Osteocyte (in vitro differentiated cells): Measurements from ENCODE around the gene ANKRD13C. TPM values are rescaled to one million over a fixed set of nuclear protein-coding genes. Genes with fewer than 3 reads are reported as not detected.
"Not testable (repeated sequence)": the region's sequence is repeated elsewhere in the genome, so short reads cannot be mapped to it uniquely, and the experiment has no call there.

Experiments used
- DNase-seq: peaks from one replicate; pipeline ENCODE4 v3.0.0; 2021; ENCODE audit warnings: mixed read lengths; ENCODE audit not compliant: unreplicated experiment; ENCODE audit errors: extremely low spot score
- H3K27ac Mint-ChIP-seq: one replicate; pipeline ENCODE4 v1.8.0; 2021; ENCODE audit warnings: mild to moderate bottlenecking, mixed read lengths; ENCODE audit not compliant: unreplicated experiment
- H3K27me3 Mint-ChIP-seq: one replicate; pipeline ENCODE4 v1.8.0; 2021; ENCODE audit warnings: mixed read lengths; ENCODE audit not compliant: unreplicated experiment
- H3K36me3 Mint-ChIP-seq: one replicate; pipeline ENCODE4 v1.8.0; 2021; ENCODE audit warnings: mixed read lengths; ENCODE audit not compliant: unreplicated experiment
- H3K4me1 Mint-ChIP-seq: one replicate; pipeline ENCODE4 v1.8.0; 2021; ENCODE audit warnings: mixed read lengths; ENCODE audit not compliant: unreplicated experiment
- H3K4me3 Mint-ChIP-seq: one replicate; pipeline ENCODE4 v1.8.0; 2021; ENCODE audit warnings: mild to moderate bottlenecking, moderate library complexity, mixed read lengths; ENCODE audit not compliant: unreplicated experiment
- H3K9me3 Mint-ChIP-seq: one replicate; pipeline ENCODE4 v1.8.0; 2021; ENCODE audit warnings: mixed read lengths; ENCODE audit not compliant: unreplicated experiment
- total RNA-seq: library from RNA; stranded (reverse); gene quantifications from 2 replicates; pipeline ENCODE4 v1.2.1, GENCODE V29; 2021
- TF ChIP-seq, protein P1 (sequence below): fragments of 200-600 bp; sonication (generic); IDR thresholded peaks from 2 replicates; pipeline ENCODE4 v1.5.0; 2021; ENCODE audit warnings: antibody characterized with exemption, mild to moderate bottlenecking, moderate library complexity

Gene ANKRD13C
- total RNA-seq, 1 donor from 2014 or later, result 27.4 TPM

DNA sequence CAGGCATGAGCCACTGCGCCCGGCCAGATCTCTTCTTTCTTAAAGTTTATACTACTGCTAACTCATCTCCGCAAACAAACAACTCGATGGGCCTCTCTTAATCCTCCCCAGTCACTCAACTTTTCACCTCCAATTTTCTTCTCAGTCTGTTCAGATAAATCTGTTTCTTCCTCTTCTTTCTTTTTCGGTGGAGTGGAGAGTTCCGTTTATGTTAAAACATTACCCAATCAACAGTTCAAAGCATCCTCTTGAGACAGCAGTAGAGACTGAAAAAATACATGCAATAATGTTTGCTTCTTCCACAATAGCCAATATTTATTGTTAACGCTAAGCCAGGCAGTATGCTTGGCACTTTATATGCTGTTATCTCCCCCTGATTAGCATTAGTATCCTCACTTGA is 1.4 kb upstream of the ANKRD13C start:
- no peaks in the 10 kb centered on the region for H3K9me3 Mint-ChIP-seq
- DNase-seq, result no peak
- H3K36me3 Mint-ChIP-seq, result no peaks in the 10 kb centered on the region
- peak overlapping the region; percentile 99 for H3K27ac Mint-ChIP-seq
- H3K27me3 Mint-ChIP-seq, result no peaks in the 10 kb centered on the region
- peak overlapping the region; percentile 95 for H3K4me3 Mint-ChIP-seq
- H3K4me1 Mint-ChIP-seq, result peaks cover 37% of the 10 kb centered on the region
- TF ChIP-seq, protein P1, sequence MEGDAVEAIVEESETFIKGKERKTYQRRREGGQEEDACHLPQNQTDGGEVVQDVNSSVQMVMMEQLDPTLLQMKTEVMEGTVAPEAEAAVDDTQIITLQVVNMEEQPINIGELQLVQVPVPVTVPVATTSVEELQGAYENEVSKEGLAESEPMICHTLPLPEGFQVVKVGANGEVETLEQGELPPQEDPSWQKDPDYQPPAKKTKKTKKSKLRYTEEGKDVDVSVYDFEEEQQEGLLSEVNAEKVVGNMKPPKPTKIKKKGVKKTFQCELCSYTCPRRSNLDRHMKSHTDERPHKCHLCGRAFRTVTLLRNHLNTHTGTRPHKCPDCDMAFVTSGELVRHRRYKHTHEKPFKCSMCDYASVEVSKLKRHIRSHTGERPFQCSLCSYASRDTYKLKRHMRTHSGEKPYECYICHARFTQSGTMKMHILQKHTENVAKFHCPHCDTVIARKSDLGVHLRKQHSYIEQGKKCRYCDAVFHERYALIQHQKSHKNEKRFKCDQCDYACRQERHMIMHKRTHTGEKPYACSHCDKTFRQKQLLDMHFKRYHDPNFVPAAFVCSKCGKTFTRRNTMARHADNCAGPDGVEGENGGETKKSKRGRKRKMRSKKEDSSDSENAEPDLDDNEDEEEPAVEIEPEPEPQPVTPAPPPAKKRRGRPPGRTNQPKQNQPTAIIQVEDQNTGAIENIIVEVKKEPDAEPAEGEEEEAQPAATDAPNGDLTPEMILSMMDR, result no peak

DNA sequence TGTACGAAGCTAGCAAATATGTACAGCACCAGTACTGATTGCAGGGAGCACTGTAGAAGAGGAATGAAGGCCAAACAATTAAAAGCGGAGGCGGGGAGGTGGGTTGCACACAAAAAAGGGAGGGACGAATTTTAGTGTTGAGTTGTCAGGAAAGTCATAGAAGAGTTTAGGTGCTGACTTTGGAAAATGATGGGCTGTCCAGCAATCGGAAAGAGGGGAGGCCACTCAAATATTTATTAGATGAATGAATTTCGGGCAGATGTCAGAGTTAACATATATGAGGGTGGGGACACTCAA is 537 bp upstream of the ANKRD13C start:
- no peaks in the 10 kb centered on the region for H3K36me3 Mint-ChIP-seq
- H3K9me3 Mint-ChIP-seq, result no peaks in the 10 kb centered on the region
- TF ChIP-seq, protein P1, result no peak
- DNase-seq, result no peak
- H3K27ac Mint-ChIP-seq, result peak overlapping the region; percentile 99
- no peaks in the 10 kb centered on the region for H3K27me3 Mint-ChIP-seq
- H3K4me1 Mint-ChIP-seq, result peaks cover 41% of the 10 kb centered on the region
- H3K4me3 Mint-ChIP-seq, result peak overlapping the region; percentile 95

DNA sequence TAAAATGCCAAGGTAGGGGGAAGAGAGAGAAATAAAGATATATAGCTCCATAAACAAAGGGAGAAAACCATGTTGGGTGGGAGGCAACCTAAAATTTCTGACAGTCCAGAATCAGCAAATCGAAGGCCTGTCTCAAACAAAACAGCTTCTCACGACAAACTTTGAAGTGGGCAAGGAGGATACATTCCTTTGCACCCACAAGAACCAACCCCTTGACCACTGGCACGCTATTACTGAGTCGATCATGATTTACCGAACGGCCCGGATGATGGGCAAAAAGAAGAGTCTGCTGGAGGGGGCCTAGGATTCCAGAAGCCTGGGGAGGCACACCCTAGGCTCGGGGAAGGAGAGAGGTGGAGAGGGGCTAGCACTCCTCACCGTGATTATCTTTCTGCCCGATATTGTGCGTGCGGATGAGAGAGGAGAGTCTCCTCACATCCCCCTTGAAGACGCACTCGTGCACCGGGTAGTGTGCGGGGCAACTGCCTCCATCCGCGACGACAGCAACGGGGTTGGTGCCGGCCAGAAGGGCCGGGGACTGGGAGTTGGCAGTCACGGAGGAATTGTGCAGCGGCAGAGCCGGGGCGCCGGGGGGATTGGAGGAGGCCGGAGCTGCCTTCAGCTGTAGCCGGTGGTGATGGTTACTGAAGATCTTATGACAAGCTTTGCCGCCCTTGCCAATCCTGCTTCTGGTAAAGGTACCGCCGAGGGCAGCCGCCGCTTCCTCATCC is 756 bp downstream of the ANKRD13C start:
- Mint-ChIP-seq H3K4me1 (peaks cover 49% of the 10 kb centered on the region), H3K27ac (peak overlapping the region; percentile 99), H3K9me3 (no peaks in the 10 kb centered on the region), H3K27me3 (no peaks in the 10 kb centered on the region), H3K4me3 (peak overlapping the region; percentile 95), H3K36me3 (peaks cover 5% of the 10 kb centered on the region)
- DNase-seq, result no peak
- TF ChIP-seq, protein P1, result no peak

DNA sequence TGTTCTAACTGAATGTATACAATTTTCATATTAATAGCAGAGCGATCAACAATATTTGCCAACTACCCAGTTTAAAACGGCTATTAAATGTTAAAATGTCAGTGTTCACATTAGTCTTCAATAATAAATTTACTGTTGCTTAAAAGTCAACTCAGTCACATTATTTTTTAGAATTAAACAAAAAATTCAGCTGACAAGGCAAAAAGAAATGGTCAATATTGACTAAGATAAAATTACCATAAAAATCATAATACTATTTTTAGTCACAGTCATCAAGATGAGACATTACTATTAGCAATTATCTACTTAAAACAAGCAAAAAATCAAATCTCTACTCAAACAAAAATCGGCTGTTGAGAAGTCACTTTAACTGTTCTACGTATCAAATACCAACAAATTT is 1.5 kb downstream of the ANKRD13C start:
- Mint-ChIP-seq H3K27ac (peak overlapping the region; percentile 99), H3K9me3 (no peaks in the 10 kb centered on the region), H3K36me3 (peaks cover 5% of the 10 kb centered on the region), H3K4me1 (peaks cover 49% of the 10 kb centered on the region), H3K4me3 (peak overlapping the region; percentile 95), H3K27me3 (no peaks in the 10 kb centered on the region)
- no peak for DNase-seq
- TF ChIP-seq, protein P1, result no peak

DNA sequence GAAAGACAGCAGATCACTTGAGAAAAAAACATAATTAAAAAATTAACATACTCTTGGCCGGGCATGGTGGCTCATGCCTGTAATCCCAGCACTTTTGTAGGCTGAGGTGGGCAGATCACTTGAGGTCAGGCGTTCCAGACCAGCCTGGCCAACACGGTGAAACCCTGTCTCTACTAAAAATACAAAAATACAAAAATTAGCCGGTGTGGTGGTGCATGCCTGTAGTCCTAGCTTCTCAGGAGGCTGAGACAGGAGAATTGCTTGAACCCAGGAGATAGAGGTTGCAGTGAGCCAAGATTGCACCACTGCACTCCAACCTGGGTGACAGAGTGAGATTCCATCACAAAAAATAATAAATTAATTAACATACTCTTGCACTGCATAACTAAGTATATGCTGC is 4.7 kb downstream of the ANKRD13C start:
- H3K27me3 Mint-ChIP-seq, H3K4me3 Mint-ChIP-seq, H3K9me3 Mint-ChIP-seq, H3K36me3 Mint-ChIP-seq, DNase-seq: not testable (repeated sequence)
- Mint-ChIP-seq H3K27ac (peak overlapping the region; percentile 43), H3K4me1 (peaks cover 46% of the 10 kb centered on the region)
